ENCODE results near the gene APAF1. TPM values are rescaled to one million over a fixed set of nuclear protein-coding genes. Genes with fewer than 3 reads are reported as not detected.

Gene APAF1
- total and polyA plus RNA-seq, 2 of the 13 experiments (the other 11 are each of a cell fraction or from before 2014, with no cell fraction given), result 6.0 to 13.0 TPM

GRCh38 chr12:98757455-98757854 is 112.4 kb downstream of the APAF1 start:
- Histone ChIP-seq H3K4me2 (ENCODE audit: low read depth, low read length) (no peak overlapping the region), H3K4me1 (ENCODE audit: insufficient read depth, low read length) (peaks cover 12% of the 10 kb centered on the region), H3K9me3 (ENCODE audit: low read length) (no peaks in the 10 kb centered on the region), H3K79me2 (ENCODE audit: insufficient read depth, low read length) (no peaks in the 10 kb centered on the region), H4K20me1 (ENCODE audit: insufficient read depth, low read length) (no peaks in the 10 kb centered on the region), H3K27me3 (ENCODE audit: control insufficient read depth in 1 of 2, insufficient read depth in 2 of 2, low read length in 2 of 2) (peaks cover 1 to 27% of the 10 kb centered on the region in 2 experiments; a peak in 4 of 5 replicates), H2AFZ (ENCODE audit: low read length) (no peak overlapping the region), H3K4me3 (replicated peaks in 1 of 3; ENCODE audit: insufficient read depth in 1 of 3, low read depth in 2 of 3, low read length in 3 of 3) (no peak overlapping the region), H3K27ac (ENCODE audit: extremely low read length, insufficient read depth, low read length) (no peak overlapping the region), H3K36me3 (replicated peaks in 1 of 2; ENCODE audit: control insufficient read depth in 1 of 2, insufficient read depth in 2 of 2, low read length in 2 of 2) (no peaks in the 10 kb centered on the region), H3K9ac (ENCODE audit: insufficient read depth, low read depth, low read length) (no peak overlapping the region)
- WGBS (ENCODE audit: low lambda C conversion rate), result 4% methylated on average over 3 of the region's 4 CpGs
- POLR2A ChIA-PET, result no interaction called here
- no TSS peak for BruUV-seq (replicated peaks)
- CTCF ChIA-PET (ENCODE audit: low intra/inter-chr PET ratio, low total read pairs), result no interaction called here
- intact Hi-C loops (cut with micrococcal nuclease; ENCODE audit: unreplicated experiment) (no loop called here), in situ Hi-C loops (cut with HindIII; ENCODE audit: extremely low pct_ligation_motif_present, low pct_unique_long_range_greater_than_20kb) (no loop called here)
- ATAC-seq (no peak), FAIRE-seq (no peak), DNase-seq (ENCODE audit: low spot score) (no peak)
- TF ChIP-seq MLLT10 (CRISPR knock-in tag; IDR thresholded peaks at IDR 0.05), result no peak
- TF ChIP-seq, protein P1, sequence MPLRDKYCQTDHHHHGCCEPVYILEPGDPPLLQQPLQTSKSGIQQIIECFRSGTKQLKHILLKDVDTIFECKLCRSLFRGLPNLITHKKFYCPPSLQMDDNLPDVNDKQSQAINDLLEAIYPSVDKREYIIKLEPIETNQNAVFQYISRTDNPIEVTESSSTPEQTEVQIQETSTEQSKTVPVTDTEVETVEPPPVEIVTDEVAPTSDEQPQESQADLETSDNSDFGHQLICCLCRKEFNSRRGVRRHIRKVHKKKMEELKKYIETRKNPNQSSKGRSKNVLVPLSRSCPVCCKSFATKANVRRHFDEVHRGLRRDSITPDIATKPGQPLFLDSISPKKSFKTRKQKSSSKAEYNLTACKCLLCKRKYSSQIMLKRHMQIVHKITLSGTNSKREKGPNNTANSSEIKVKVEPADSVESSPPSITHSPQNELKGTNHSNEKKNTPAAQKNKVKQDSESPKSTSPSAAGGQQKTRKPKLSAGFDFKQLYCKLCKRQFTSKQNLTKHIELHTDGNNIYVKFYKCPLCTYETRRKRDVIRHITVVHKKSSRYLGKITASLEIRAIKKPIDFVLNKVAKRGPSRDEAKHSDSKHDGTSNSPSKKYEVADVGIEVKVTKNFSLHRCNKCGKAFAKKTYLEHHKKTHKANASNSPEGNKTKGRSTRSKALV (CRISPR knock-in tag; IDR thresholded peaks at IDR 0.05), result no peak
- TF ChIP-seq MAF1 (CRISPR knock-in tag; IDR thresholded peaks at IDR 0.05; ENCODE audit: borderline replicate concordance), result no peak
- TF ChIP-seq ZNF883 (CRISPR knock-in tag; IDR thresholded peaks at IDR 0.05; ENCODE audit: not compliant biosample characterization), result no peak
- TF ChIP-seq ZNF234 (CRISPR knock-in tag; conservative IDR thresholded peaks at IDR 0.05), result no peak
- TF ChIP-seq, protein P2, sequence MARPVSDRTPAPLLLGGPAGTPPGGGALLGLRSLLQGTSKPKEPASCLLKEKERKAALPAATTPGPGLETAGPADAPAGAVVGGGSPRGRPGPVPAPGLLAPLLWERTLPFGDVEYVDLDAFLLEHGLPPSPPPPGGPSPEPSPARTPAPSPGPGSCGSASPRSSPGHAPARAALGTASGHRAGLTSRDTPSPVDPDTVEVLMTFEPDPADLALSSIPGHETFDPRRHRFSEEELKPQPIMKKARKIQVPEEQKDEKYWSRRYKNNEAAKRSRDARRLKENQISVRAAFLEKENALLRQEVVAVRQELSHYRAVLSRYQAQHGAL (CRISPR knock-in tag; IDR thresholded peaks at IDR 0.05; ENCODE audit: not compliant biosample characterization), result no peak
- TF ChIP-seq CHD4 (IDR thresholded peaks at IDR 0.05; ENCODE audit: borderline replicate concordance, low read length), result no peak
- no peak for TF ChIP-seq MZF1 (CRISPR knock-in tag; IDR thresholded peaks at IDR 0.05; ENCODE audit: borderline replicate concordance)
